Heart left ventricle (tissue), 16 donors: ENCODE results near the gene VPS29. TPM values are rescaled to one million over a fixed set of nuclear protein-coding genes. Genes with fewer than 3 reads are reported as not detected.

Source experiments
- ATAC-seq, 4 donors: fragments of 200-7000 bp; cut with Tn5 transposase; one replicate each; pipeline ENCODE4 v1.9.1; 2020 to 2022; ENCODE audit warnings: moderate library complexity in 4 of 4, mild to moderate bottlenecking in 3 of 4, moderate number of reproducible peaks in 1 of 4
- DNase-seq, 5 donors: peaks; one replicate each; pipeline ENCODE4 v3.0.0-alpha.2; 2020
- H3K27ac ChIP-seq, 12 donors: fragments of 200-600 bp; sonication (generic) in 4 of 12; one replicate each; pipeline versions ENCODE4 v1.5.0 to v1.8.0; 2016 to 2022; ENCODE audit warnings: mild to moderate bottlenecking in 2 of 12
- H3K27me3 ChIP-seq, 9 donors: fragments of 200-600 bp; sonication (generic) in 2 of 9; one replicate each; pipeline versions ENCODE4 v1.5.1 to v1.8.0; 2016 to 2022; ENCODE audit warnings: mild to moderate bottlenecking in 3 of 9
- H3K36me3 ChIP-seq, 9 donors: fragments of 200-600 bp; sonication (generic) in 2 of 9; one replicate each; pipeline versions ENCODE4 v1.5.0 to v1.8.0; 2018 to 2022; ENCODE audit warnings: mild to moderate bottlenecking in 2 of 9
- H3K4me1 ChIP-seq, 12 donors: fragments of 200-600 bp; sonication (generic) in 4 of 12; one replicate each; pipeline versions ENCODE4 v1.5.0 to v1.8.0; 2016 to 2022; ENCODE audit warnings: mild to moderate bottlenecking in 3 of 12
- H3K4me3 ChIP-seq, 12 donors: fragments of 200-600 bp; sonication (generic) in 4 of 12; one replicate each; pipeline versions ENCODE4 v1.5.0 to v1.8.0; 2017 to 2022; ENCODE audit warnings: mild to moderate bottlenecking in 9 of 12, moderate library complexity in 4 of 12
- H3K9me3 ChIP-seq, 12 donors: fragments of 200-600 bp; sonication (generic) in 4 of 12; one replicate each; pipeline versions ENCODE4 v1.5.0 to v1.8.0; 2016 to 2022; ENCODE audit warnings: mild to moderate bottlenecking in 1 of 12
- POLR2A ChIP-seq, 2 donors: fragments of 450-650 bp; IDR thresholded peaks; one replicate each; pipeline ENCODE4 v1.6.1; 2017; ENCODE audit warnings: antibody characterized with exemption in 2 of 2, mild to moderate bottlenecking in 2 of 2, moderate library complexity in 2 of 2
- WGBS, 4 donors: extraction: QIAGEN DNeasy Blood & Tissue Kit in 2 of 4; methylation state at CpG; one replicate each; pipeline versions ENCODE4 v1.1.5 to v1.1.7; 2013 to 2018; 5-methylcytosine and 5-hydroxymethylcytosine counted together
- intact Hi-C, 10 donors: fragments of 100-400 bp; cut with DNase I; formaldehyde crosslinking; loops; one replicate each; pipeline versions ENCODE4 v1.11.1 to v1.14.2; 2022
- long read RNA-seq, 3 donors: library from polyadenylated mRNA; unstranded; transcript quantifications; one replicate each; pipeline ENCODE4 v2.0.0, GENCODE V29; 2020 to 2021
- polyA plus RNA-seq, 2 donors: library from polyadenylated mRNA; stranded (reverse); fragments of 200-250 nt; gene quantifications; one replicate each; pipeline ENCODE4 v1.2.3, GENCODE V29; 2013
- total RNA-seq, 9 donors: library from RNA; depleted of rRNA in 2 of 9; stranded (reverse); fragments of >200 nt in 2 of 9; fragmentation: NEBNext Ultra II Directional in 3 of 9; extraction: Animal tissue kit (Norgen Biotek cat#: 25700) in 3 of 9; gene quantifications; one replicate each; pipeline versions ENCODE4 v1.1.0 to v1.2.4, GENCODE V29; 2016 to 2023
- TF ChIP-seq, protein P1 (sequence below), 12 donors: fragments of 200-600 bp; sonication (generic) in 4 of 12; IDR thresholded peaks; one replicate each; pipeline versions ENCODE4 v1.5.0 to v1.8.0; 2018 to 2022; ENCODE audit warnings: antibody characterized with exemption in 12 of 12, mild to moderate bottlenecking in 5 of 12
- donor health status: ischemic (EF 13 %, LVEDD 7.1; RV severe dilation, severe dysfunction).
- donor health status: healthy with polysubstance abuse.
- donor health status: DM: no; HTN: yes; CAD: no.
- donor health status: DM: no; HTN: no; CAD: no.
- donor health status: ischemic (EF 25% LVEDD 6.9; RV normal size, moderate dysfunction).
- donor health status: ischemic (EF 25% LVEDD 5.7; RV mildly dilated, moderate dysfunction).
- donor health status: healthy.
- donor health status: DM: yes; HTN: yes; CAD: no.
- donor health status: ischemic (EF 35%, LVEDD 5.7; RV mildly dilated, moderate dysfunction).
- donor health status: nonischemic (EF 11% LVEDD 7.7; RV severe dilation, severe dysfunction).
- donor health status: DM: yes; HTN: yes; CAD: no.
- donor health status: PGD.
- donor health status: ischemic (EF 29% LVEDD 5.4; RV normal size, mild dysfunction).
- donor health status: nonischemic (EF 23%, LVEDD 6.1; RV moderate dilation, normal function).

VPS29 gene
- total RNA-seq (100 to 1,000 TPM in 3 of 9 donors, 10 to 100 TPM in 6; 66.7 to 149 (median 89.5) TPM), polyA plus RNA-seq (100 to 1,000 TPM; 107 to 191 TPM)
- long read RNA-seq, donor 1, transcript VPS29-206 (4 exons, 1,523 nt), result major isoform, 87 of 121 reads
- long read RNA-seq, donor 1, partial matches to known transcripts, result 1 of 121 reads
- long read RNA-seq, donor 1, other reads (novel, unspliced or antisense), result 32 of 121 reads
- long read RNA-seq, donor 2, transcript VPS29-206 (4 exons, 1,523 nt), result major isoform, 173 of 268 reads
- long read RNA-seq, donor 2, transcript VPS29-207 (5 exons, 818 nt), result minor isoform, 5 of 268 reads
- long read RNA-seq, donor 2, partial matches to known transcripts, result 2 of 268 reads
- long read RNA-seq, donor 2, other reads (novel, unspliced or antisense), result 86 of 268 reads
- long read RNA-seq, donor 3, transcript VPS29-206 (4 exons, 1,523 nt), result major isoform, 40 of 122 reads
- long read RNA-seq, donor 3, partial matches to known transcripts, result 72 of 122 reads
- long read RNA-seq, donor 3, other reads (novel, unspliced or antisense), result 8 of 122 reads

DNA sequence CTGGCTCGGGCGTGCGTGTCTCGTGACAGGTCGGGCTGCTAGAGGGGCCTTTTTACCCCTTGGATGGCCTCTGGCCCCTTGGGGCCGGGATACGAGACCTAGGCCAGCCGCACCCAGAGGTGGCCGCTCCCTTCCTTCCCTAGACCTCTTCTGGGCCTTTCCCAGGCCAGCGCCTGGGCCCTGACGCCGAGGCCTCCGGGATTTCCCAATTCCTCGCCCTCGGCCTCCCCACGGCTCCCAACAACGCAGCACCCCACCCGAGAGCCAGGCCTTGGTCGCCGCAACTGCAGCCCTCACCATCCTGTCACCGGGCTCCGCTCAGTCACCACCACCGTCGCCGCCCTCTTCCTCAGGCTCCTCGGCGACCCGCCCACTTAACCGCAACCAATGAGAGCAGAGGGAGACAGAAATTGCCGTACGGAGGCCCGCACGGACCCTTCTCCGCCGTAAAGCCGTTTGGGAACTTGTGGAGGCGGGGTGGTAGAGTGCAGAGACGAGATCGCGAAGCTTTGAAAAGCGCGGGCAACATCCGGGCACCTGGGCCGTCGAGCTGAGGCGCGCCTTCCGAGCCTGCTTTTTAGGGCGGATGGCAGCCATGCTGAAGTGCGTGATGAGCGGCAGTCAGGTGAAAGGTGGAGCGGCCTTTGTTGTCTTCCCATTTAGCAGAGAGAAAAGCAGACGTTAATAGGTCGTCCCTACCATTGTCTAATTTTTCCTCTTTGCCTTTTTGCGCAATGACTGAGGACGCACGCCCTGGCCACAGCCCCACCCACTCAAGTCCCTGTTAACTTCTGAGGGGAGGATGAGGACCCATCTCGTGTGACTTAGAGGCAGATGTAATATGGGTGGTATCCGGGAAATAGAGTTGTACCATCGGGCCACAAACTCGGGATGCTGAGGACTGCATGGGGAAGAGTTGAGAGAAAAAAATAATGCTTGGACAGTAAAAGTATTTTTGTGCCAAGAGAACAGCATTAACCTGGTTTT is at the start of gene VPS29, which contains the start of gene RAD9B:
Gene VPS29, minus strand, starts transcription at position 360 of the 987 bp plus-strand sequence. Its CDS starts 60 bp downstream, at position 300.
Gene RAD9B, plus strand, starts transcription at position 580 of the 987 bp plus-strand sequence. Its CDS starts 7 bp downstream, at position 587.
- ATAC-seq, result peak; percentile 98 to 99 (median 99)
- peak within 1 kb of the TSS; percentile 65 to 98 (median 89) for H3K4me3 ChIP-seq
- no peaks in the 10 kb centered on the region for H3K27me3 ChIP-seq
- H3K36me3 ChIP-seq, result peaks cover 0 to 11% (median 5%) of the 10 kb centered on the region in 9 donors
- H3K9me3 ChIP-seq, result no peaks in the 10 kb centered on the region
- intact Hi-C loops, result loop anchor here in 7 of 10 donors (1.0 to 10.0 kb wide), 6 partner anchors 33 to 385 kb away; partner anchors contain the start of genes FAM216A (in 6 of the 7), GPN3 (in 6 of the 7) and ARPC3 (in 3 of the 7)
- peak; percentile 98 to 99 (median 98) for DNase-seq
- peaks cover 0 to 40% (median 29%) of the 10 kb centered on the region in 12 donors for H3K4me1 ChIP-seq
- 6 to 11% (median 8%) methylated on average over 54 to 61 of the region's 61 CpGs for WGBS, 4 donors
- H3K27ac ChIP-seq, result peak within 1 kb of the TSS; percentile 64 to 96 (median 90)
- peak in 1 of 2 donors; percentile 87 for TF ChIP-seq POLR2A (IDR thresholded peaks at IDR 0.05)
- TF ChIP-seq, protein P1, sequence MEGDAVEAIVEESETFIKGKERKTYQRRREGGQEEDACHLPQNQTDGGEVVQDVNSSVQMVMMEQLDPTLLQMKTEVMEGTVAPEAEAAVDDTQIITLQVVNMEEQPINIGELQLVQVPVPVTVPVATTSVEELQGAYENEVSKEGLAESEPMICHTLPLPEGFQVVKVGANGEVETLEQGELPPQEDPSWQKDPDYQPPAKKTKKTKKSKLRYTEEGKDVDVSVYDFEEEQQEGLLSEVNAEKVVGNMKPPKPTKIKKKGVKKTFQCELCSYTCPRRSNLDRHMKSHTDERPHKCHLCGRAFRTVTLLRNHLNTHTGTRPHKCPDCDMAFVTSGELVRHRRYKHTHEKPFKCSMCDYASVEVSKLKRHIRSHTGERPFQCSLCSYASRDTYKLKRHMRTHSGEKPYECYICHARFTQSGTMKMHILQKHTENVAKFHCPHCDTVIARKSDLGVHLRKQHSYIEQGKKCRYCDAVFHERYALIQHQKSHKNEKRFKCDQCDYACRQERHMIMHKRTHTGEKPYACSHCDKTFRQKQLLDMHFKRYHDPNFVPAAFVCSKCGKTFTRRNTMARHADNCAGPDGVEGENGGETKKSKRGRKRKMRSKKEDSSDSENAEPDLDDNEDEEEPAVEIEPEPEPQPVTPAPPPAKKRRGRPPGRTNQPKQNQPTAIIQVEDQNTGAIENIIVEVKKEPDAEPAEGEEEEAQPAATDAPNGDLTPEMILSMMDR (IDR thresholded peaks at IDR 0.05), result no peak

DNA sequence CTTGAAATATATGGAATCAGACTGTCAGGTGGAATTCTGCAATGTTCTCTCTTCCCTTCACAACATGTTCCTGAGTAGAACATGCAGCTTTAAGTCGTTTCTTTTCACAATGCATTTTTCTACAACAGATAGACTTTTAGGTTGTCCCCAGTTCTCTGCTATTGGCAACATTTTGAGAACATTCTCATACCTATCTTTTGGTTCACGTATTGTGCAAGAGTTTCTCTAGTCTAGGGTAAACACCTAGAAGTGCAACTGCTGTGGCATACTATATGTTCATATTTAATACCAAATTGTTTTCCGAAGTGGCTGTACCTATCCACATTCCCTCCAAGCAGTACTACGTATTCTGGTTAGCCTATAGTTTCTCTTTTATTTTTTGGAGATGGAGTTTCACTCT is 49.1 kb upstream of the VPS29 start:
- H3K27ac ChIP-seq, result peak overlapping the region in 3 of 12 donors; percentile 36 to 90 (median 59)
- no peaks in the 10 kb centered on the region for H3K9me3 ChIP-seq
- no peak for TF ChIP-seq POLR2A (IDR thresholded peaks at IDR 0.05)
- TF ChIP-seq, protein P1 (IDR thresholded peaks at IDR 0.05), result no peak
- peaks cover 0 to 27% (median 14%) of the 10 kb centered on the region in 9 donors for H3K36me3 ChIP-seq
- 77 to 87% (median 81%) methylated on average over 4 of the region's 4 CpGs for WGBS, 4 donors
- H3K4me1 ChIP-seq, result peaks cover 0 to 65% (median 31%) of the 10 kb centered on the region in 12 donors
- H3K4me3 ChIP-seq, result no peak overlapping the region
- ATAC-seq (no peak), DNase-seq (no peak)
- no peaks in the 10 kb centered on the region for H3K27me3 ChIP-seq
- intact Hi-C loops, result loop anchor here in 4 of 10 donors (5.0 kb wide), 1 partner anchor 51 kb away; no protein-coding TSS in a partner anchor

DNA sequence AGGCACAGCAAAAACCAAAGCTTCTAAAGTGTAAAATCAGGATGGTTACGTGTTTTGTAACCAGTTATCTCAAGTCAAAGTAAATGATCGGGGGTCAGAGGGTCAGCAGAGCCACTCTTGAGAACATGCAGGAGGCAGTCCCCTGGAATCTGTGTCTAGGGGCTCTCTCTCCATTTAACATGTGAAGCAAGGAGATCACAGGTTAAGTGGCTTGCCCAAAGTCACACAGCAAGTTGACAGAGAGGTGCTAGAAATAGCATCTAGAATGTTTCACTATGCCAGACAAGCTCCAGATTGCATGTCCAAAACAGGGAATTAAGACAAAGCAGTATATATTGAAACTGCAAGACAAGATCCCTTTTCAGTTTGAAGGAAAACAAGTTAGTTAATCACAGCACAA is 47.8 kb upstream of the VPS29 start:
- peaks cover 0 to 37% (median 23%) of the 10 kb centered on the region in 9 donors for H3K36me3 ChIP-seq
- 44 to 61% (median 53%) methylated on average over 2 of the region's 2 CpGs for WGBS, 4 donors
- H3K27ac ChIP-seq, result peak overlapping the region; percentile 12 to 90 (median 64)
- ATAC-seq (peak in 3 of 4 donors; percentile 27 to 52 (median 30)), DNase-seq (no peak)
- no peaks in the 10 kb centered on the region for H3K9me3 ChIP-seq
- H3K27me3 ChIP-seq, result no peaks in the 10 kb centered on the region
- H3K4me3 ChIP-seq, result no peak overlapping the region
- intact Hi-C loops, result loop anchor here in 5 of 10 donors (5.0 kb wide), 2 partner anchors 33 to 53 kb away; partner anchors contain the start of gene PPTC7 (in 3 of the 5)
- H3K4me1 ChIP-seq, result peaks cover 0 to 65% (median 26%) of the 10 kb centered on the region in 12 donors
- TF ChIP-seq POLR2A (IDR thresholded peaks at IDR 0.05), result no peak
- TF ChIP-seq, protein P1 (IDR thresholded peaks at IDR 0.05), result no peak
